Sigmoid colon (tissue), 7 donors: ENCODE measurements around the gene RTRAF. TPM values are rescaled to one million over a fixed set of nuclear protein-coding genes. Genes with fewer than 3 reads are reported as not detected.
A peak's percentile ranks its signal among the peaks of the same experiment; 100 is the strongest.

Experiments used
- DNase-seq: peaks from one replicate; pipeline ENCODE4 v3.0.0-alpha.2; 2019
- H3K27ac ChIP-seq, 4 donors: fragments of 200-600 bp; sonication (generic); one replicate each; pipeline ENCODE4 v1.5.1; 2016 to 2019; ENCODE audit warnings: mild to moderate bottlenecking in 1 of 4
- H3K27me3 ChIP-seq, 3 donors: fragments of 200-600 bp; sonication (generic); one replicate each; pipeline ENCODE4 v1.5.1; 2019; ENCODE audit warnings: mild to moderate bottlenecking in 1 of 3
- H3K36me3 ChIP-seq, 4 donors: fragments of 200-600 bp; sonication (generic); one replicate each; pipeline ENCODE4 v1.5.1; 2016 to 2019
- H3K4me1 ChIP-seq, 4 donors: fragments of 200-600 bp; sonication (generic); one replicate each; pipeline ENCODE4 v1.5.1; 2017 to 2019
- H3K4me3 ChIP-seq, 4 donors: fragments of 200-600 bp; sonication (generic); one replicate each; pipeline ENCODE4 v1.5.1; 2017 to 2019; ENCODE audit warnings: mild to moderate bottlenecking in 2 of 4, moderate library complexity in 1 of 4
- H3K9me3 ChIP-seq, 4 donors: fragments of 200-600 bp in 3 of 4; sonication (generic) in 3 of 4; one replicate each; pipeline versions ENCODE4 v1.5.1 to v1.6.1; 2013 to 2019
- EP300 ChIP-seq, 4 donors: sonication (generic); formaldehyde crosslinking; IDR thresholded peaks; one replicate each; pipeline ENCODE4 v1.6.1; 2017; ENCODE audit warnings: antibody characterized with exemption in 4 of 4
- POLR2A ChIP-seq, 2 donors: fragments of 450-650 bp; IDR thresholded peaks; one replicate each; pipeline ENCODE4 v1.6.1; 2016; ENCODE audit warnings: antibody characterized with exemption in 2 of 2, mild to moderate bottlenecking in 2 of 2, moderate library complexity in 2 of 2
- POLR2AphosphoS5 ChIP-seq, 4 donors: sonication (generic); formaldehyde crosslinking; IDR thresholded peaks; one replicate each; pipeline ENCODE4 v1.6.1; 2017; ENCODE audit warnings: antibody characterized with exemption in 4 of 4
- WGBS, 2 donors: extraction: QIAGEN DNeasy Blood & Tissue Kit; methylation state at CpG; one replicate each; pipeline ENCODE4 v1.1.7; 2013; 5-methylcytosine and 5-hydroxymethylcytosine counted together
- intact Hi-C: fragments of 100-400 bp; cut with DNase I; formaldehyde crosslinking; loops from one replicate; pipeline ENCODE4 v1.15.1; 2023
- polyA plus RNA-seq, 3 donors: library from polyadenylated mRNA; stranded (reverse); fragments of 200-250 nt; gene quantifications; one replicate each; pipeline ENCODE4 v1.2.3, GENCODE V29; 2013
- total RNA-seq, 4 donors: library from RNA; depleted of rRNA; stranded (reverse); fragments of >200 nt; gene quantifications; one replicate each; pipeline ENCODE4 v1.1.0, GENCODE V29; 2016
- TF ChIP-seq, protein P1 (sequence below), 4 experiments: fragments of 450-650 bp in 3 of 4; fragments of 200-600 bp in 1 of 4; IDR thresholded peaks; one replicate each; pipeline ENCODE4 v1.5.1; 2016 to 2019; ENCODE audit warnings: antibody characterized with exemption in 4 of 4, mild to moderate bottlenecking in 3 of 4, moderate library complexity in 2 of 4
- donor health status: healthy with polysubstance abuse.
- donor health status: Bipolar disorder and iron deficiency.
- donor health status: healthy.

The RTRAF gene
- total and polyA plus RNA-seq, 7 donors, result 33.5 to 152 (median 76.0) TPM

DNA sequence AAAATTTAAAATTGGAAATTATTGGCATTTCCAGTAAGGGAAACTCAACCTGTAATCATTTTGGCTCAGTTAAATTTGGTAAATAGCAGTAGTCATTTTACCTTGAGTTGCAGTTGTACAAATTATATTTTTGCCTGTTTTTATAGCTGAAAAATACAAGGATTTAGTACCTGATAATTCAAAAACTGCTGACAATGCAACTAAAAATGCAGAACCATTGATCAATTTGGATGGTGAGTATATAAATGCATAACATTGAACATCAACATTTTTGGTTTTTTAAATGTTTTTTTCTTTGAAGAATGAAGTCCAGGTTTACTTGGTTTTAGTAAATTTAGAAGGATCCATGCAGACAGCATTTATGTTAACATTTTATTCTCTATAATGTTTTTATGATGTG lies 9.0 kb downstream of the RTRAF start:
- H3K9me3 ChIP-seq, result no peaks in the 10 kb centered on the region
- TF ChIP-seq EP300 (IDR thresholded peaks at IDR 0.05), result no peak
- TF ChIP-seq POLR2AphosphoS5 (IDR thresholded peaks at IDR 0.05), result no peak
- no peak for TF ChIP-seq POLR2A (IDR thresholded peaks at IDR 0.05)
- TF ChIP-seq, protein P1, sequence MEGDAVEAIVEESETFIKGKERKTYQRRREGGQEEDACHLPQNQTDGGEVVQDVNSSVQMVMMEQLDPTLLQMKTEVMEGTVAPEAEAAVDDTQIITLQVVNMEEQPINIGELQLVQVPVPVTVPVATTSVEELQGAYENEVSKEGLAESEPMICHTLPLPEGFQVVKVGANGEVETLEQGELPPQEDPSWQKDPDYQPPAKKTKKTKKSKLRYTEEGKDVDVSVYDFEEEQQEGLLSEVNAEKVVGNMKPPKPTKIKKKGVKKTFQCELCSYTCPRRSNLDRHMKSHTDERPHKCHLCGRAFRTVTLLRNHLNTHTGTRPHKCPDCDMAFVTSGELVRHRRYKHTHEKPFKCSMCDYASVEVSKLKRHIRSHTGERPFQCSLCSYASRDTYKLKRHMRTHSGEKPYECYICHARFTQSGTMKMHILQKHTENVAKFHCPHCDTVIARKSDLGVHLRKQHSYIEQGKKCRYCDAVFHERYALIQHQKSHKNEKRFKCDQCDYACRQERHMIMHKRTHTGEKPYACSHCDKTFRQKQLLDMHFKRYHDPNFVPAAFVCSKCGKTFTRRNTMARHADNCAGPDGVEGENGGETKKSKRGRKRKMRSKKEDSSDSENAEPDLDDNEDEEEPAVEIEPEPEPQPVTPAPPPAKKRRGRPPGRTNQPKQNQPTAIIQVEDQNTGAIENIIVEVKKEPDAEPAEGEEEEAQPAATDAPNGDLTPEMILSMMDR (IDR thresholded peaks at IDR 0.05), result no peak
- H3K4me3 ChIP-seq, result no peak overlapping the region
- H3K27me3 ChIP-seq, result no peaks in the 10 kb centered on the region
- H3K4me1 ChIP-seq, result peaks cover 0 to 54% (median 17%) of the 10 kb centered on the region in 4 donors
- peaks cover 0 to 69% (median 16%) of the 10 kb centered on the region in 4 donors for H3K36me3 ChIP-seq
- intact Hi-C loops, result no loop called here
- DNase-seq, result no peak
- H3K27ac ChIP-seq, result no peak overlapping the region

DNA sequence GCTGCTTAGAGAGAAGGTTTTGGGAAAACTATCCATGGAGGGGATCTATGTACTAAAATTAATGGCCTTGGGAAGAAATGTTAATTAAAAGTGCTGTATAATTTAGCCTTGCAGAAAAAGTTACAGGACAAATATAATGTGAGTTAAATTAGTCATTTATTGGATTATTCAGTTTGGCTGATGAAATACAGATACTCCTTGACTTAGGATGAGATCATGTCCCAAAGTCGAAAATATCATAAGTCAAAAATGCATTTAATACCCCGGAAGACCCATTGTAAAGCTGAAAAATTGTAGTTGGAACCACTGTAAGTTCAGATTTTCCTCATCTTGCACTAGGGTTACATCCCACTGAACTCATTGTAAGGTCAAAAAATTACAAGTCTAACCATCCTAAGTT lies 9.7 kb downstream of the RTRAF start:
- peaks cover 0 to 66% (median 18%) of the 10 kb centered on the region in 4 donors for H3K36me3 ChIP-seq
- no peak overlapping the region for H3K27ac ChIP-seq
- intact Hi-C loops, result no loop called here

DNA sequence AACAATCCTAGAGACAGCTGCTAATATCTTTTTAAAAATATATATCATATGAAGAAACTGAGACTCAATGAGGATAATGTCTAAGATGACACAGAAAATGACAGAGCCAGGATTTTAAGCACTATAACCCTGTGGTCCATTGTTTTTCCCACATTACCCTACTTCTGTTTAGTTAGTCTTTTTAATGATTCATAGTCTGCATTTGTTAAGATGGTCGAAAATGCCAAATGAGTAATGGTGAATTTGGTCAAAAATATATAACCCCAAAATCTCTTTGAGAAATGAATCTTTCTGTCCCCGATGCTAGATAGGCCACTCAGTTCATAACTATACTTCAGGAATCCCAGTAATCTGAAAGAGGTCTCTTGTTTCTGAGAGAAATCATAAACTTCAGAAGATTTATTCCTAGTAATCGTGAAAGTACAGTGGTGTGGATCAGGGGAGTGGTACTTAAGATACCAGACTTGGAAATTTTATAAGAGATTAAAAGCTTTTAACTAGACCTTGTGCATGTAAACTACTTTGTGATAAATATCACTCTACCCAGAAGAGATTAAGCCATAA lies 10.8 kb downstream of the RTRAF start:
- Histone ChIP-seq H3K4me1 (peaks cover 0 to 62% (median 25%) of the 10 kb centered on the region in 4 donors), H3K9me3 (no peaks in the 10 kb centered on the region), H3K36me3 (peaks cover 1 to 66% (median 14%) of the 10 kb centered on the region in 4 donors), H3K4me3 (no peak overlapping the region), H3K27ac (peak overlapping the region in 2 of 4 donors; percentile 5 to 10), H3K27me3 (no peaks in the 10 kb centered on the region)
- 78 to 79% methylated on average over 3 of the region's 3 CpGs for WGBS, 2 donors
- TF ChIP-seq POLR2A (IDR thresholded peaks at IDR 0.05), result no peak
- TF ChIP-seq EP300 (IDR thresholded peaks at IDR 0.05), result no peak
- TF ChIP-seq POLR2AphosphoS5 (IDR thresholded peaks at IDR 0.05), result no peak
- TF ChIP-seq, protein P1 (IDR thresholded peaks at IDR 0.05), result no peak
- intact Hi-C loops, result no loop called here
- DNase-seq, result no peak

More for the DNA sequence above, 9.7 kb downstream of the RTRAF start:
- Histone ChIP-seq H3K27me3 (no peaks in the 10 kb centered on the region), H3K4me3 (no peak overlapping the region), H3K9me3 (no peaks in the 10 kb centered on the region), H3K4me1 (peaks cover 0 to 58% (median 23%) of the 10 kb centered on the region in 4 donors)
- no peak for DNase-seq
- no peak for TF ChIP-seq POLR2A (IDR thresholded peaks at IDR 0.05)
- TF ChIP-seq EP300 (IDR thresholded peaks at IDR 0.05), result no peak
- TF ChIP-seq POLR2AphosphoS5 (IDR thresholded peaks at IDR 0.05), result no peak
- TF ChIP-seq, protein P1 (IDR thresholded peaks at IDR 0.05), result no peak
- 85 to 92% methylated on average over 2 of the region's 2 CpGs for WGBS, 2 donors

DNA sequence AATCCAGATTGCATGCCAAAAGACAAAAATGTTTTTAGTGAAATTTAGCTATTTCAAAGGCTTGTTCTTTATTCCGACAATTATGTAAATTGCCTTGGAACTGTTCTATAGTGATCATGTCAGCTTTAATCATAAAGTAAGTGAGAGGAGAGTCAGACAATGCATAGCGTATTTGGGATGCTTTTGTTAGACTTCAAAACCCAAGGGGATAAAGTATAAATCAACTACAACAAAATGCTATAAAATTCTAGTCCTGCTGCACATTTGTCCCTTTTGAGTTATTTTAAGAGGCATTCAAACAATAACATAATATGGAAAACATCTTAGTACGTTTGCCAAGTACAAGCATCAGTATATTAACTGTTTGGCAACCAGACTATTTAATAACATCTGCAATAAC lies 11.3 kb downstream of the RTRAF start:
- peak overlapping the region in 2 of 4 donors; percentile 5 to 10 for H3K27ac ChIP-seq
- TF ChIP-seq EP300 (IDR thresholded peaks at IDR 0.05), result no peak
- TF ChIP-seq POLR2A (IDR thresholded peaks at IDR 0.05), result no peak
- TF ChIP-seq, protein P1 (IDR thresholded peaks at IDR 0.05), result no peak
- no peak for TF ChIP-seq POLR2AphosphoS5 (IDR thresholded peaks at IDR 0.05)
- H3K36me3 ChIP-seq, result peaks cover 2 to 66% (median 14%) of the 10 kb centered on the region in 4 donors
- WGBS, 2 donors, result 80 to 86% methylated on average over 3 of the region's 3 CpGs
- H3K4me1 ChIP-seq, result peaks cover 0 to 61% (median 25%) of the 10 kb centered on the region in 4 donors
- H3K4me3 ChIP-seq, result no peak overlapping the region
- H3K9me3 ChIP-seq, result no peaks in the 10 kb centered on the region
- no peaks in the 10 kb centered on the region for H3K27me3 ChIP-seq
- intact Hi-C loops, result no loop called here
- DNase-seq, result no peak

DNA sequence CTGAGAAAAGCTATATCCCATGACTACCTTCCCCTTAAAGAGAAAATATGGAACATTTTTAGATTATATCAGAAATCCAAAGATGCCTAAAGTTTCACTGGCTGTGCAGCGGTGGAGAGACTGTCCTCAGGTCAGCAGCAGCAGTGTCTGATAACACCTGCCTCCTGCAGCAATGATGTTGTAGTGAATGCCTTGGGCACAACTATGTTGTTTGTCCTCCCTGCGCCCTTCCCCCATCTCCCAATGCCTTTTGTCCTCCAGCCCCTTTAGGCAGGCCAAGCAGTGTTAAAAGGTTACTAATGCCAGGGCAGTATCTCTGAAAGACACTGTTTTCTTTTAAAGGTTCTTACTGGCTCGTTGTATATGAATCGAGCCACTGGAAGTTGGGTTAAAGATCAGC lies 13.2 kb downstream of the RTRAF start:
- Histone ChIP-seq H3K4me1 (peaks cover 0 to 52% (median 25%) of the 10 kb centered on the region in 4 donors), H3K4me3 (no peak overlapping the region), H3K27me3 (no peaks in the 10 kb centered on the region), H3K9me3 (no peaks in the 10 kb centered on the region), H3K27ac (peak overlapping the region; percentile 15 to 74 (median 72)), H3K36me3 (peaks cover 6 to 83% (median 17%) of the 10 kb centered on the region in 4 donors)
- TF ChIP-seq POLR2AphosphoS5 (IDR thresholded peaks at IDR 0.05) (no peak), EP300 (IDR thresholded peaks at IDR 0.05) (no peak), POLR2A (IDR thresholded peaks at IDR 0.05) (no peak)
- TF ChIP-seq, protein P1 (IDR thresholded peaks at IDR 0.05), result no peak
- intact Hi-C loops, result no loop called here
- no peak for DNase-seq
- WGBS, 2 donors, result 60 to 82% methylated on average over 4 of the region's 4 CpGs
